SHP77 (cell line): Measurements from ENCODE around the gene TAAR5.
"Not testable (repeated sequence)": the region's sequence is repeated elsewhere in the genome, so short reads cannot be mapped to it uniquely, and the experiment has no call there.

Experiments
- DNase-seq, 2 experiments: peaks; one replicate each; lab custom pipeline; 2025; lab: John Stamatoyannopoulos, UW

The TAAR5 gene

DNA sequence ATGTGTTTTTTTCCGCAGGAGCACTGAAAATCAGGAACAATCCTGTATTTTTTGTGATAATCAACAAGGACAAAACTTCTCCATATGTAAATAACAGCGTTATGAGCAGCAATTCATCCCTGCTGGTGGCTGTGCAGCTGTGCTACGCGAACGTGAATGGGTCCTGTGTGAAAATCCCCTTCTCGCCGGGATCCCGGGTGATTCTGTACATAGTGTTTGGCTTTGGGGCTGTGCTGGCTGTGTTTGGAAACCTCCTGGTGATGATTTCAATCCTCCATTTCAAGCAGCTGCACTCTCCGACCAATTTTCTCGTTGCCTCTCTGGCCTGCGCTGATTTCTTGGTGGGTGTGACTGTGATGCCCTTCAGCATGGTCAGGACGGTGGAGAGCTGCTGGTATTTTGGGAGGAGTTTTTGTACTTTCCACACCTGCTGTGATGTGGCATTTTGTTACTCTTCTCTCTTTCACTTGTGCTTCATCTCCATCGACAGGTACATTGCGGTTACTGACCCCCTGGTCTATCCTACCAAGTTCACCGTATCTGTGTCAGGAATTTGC lies 19.2 kb downstream of the TAAR5 start, which contains the start of gene TAAR6:
Gene TAAR6, plus strand, starts transcription at position 102 of the 557 bp plus-strand sequence. Its CDS starts 0 bp downstream, at position 102.
- no peak for DNase-seq

DNA sequence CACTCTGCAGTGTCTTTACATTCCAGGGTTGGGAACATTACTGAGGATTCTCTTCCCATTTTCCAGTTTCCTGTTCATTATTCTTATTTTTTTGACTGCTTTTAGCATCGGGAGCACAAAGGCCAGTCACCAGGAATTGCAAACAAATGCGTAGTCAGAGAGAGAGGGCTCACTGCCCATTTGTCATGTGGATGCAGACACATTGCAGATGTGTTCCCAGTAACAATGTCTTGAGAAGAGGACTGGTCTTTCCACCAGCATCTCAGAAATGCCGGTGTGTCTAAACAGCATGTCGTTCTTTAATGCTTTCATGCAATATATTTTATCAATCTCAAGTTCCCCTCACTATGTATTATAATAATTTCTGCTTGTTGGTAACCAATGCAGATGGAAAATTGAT lies 20.4 kb downstream of the TAAR5 start:
- no peak for DNase-seq

DNA sequence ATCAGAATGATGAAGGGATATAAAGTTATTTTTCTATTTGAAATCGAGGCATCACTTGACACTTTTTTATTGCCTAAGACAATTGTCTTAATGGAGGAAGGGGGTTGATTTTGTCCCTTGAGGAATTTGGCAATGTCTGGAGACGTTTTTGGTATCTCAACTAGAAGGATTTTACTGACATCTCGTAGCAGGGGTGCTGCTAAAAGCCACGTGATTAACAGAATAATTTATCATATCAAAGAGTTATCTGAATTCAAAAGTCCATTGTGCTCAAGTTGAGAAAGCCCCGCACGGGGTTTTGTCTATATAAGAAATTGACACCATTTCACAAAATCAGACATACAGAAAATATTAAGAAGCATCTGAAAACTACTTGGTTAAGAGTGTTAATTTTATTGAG lies 20.9 kb downstream of the TAAR5 start:
- DNase-seq: no peak

DNA sequence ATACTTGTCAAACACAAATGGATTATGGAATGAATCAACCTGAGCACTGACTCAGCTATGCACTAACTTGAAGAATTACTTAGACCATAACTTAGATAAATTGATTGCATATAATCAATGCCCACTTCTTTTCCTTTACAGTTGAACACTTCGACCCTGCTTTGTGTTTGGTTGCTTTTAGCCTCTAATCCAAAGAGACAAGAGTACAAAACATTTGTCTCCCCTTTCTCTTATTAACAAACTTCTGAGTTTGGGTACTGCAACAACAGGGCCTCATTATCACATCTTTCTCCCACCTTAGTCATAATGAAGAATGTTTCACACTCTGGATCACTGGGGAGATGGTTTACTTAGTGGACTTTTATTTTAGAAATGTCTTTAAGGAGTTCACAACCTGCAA lies 22.0 kb downstream of the TAAR5 start:
- no peak for DNase-seq

DNA sequence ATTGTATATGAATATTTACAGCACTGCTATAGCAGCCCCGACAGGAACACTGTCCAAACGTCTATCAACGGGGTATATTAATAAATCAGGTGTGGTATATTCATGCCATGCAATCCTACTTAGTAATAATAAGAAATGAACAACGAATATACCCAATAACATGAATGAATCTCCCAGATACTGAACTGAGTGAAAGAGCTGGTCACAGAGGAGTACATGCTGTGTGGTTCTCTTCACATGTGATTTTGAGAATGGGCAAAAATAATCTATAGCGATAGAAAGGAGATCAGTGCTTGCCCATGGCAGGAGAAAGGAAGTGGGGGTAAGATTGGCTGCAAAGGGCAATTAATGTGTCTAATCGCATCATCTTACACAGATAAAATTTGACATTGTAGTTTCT lies 23.1 kb downstream of the TAAR5 start:
- DNase-seq: no peak

DNA sequence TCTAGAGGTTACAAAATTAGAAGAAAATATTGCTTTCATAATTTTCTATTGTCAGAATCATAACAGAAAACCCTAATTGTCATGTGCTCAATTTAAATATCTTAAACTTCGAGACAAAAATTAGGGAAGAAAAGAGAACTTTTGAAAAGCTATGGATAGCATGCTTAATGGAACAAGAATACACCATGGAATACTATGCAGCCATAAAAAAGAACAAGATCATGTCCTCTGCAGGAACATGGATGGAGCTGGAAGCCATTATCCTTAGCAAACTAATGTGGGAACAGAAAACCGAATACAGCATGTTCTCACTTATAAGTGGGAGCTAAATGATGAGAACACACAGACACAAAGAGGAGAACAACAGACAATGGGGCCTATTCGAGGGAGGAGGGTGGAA lies 29.5 kb downstream of the TAAR5 start:
- not testable (repeated sequence) for DNase-seq

DNA sequence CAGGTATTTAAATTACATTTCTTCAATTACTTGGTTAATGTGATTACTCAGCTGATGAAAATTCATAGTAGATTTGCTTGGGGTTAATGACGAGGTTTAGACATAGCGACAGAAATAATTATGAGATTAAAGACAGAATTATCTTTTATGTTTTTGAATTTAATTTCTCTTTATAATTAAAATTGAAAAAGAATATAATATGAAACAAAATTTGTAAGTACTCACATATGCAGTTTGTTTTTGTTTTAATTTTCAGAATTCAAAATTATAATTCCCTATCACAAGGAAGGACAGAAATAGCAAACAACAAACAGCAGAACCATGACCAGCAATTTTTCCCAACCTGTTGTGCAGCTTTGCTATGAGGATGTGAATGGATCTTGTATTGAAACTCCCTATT lies 37.2 kb downstream of the TAAR5 start, which contains the start of gene TAAR8:
Gene TAAR8, plus strand, starts transcription at position 301 of the 400 bp plus-strand sequence. Its CDS starts 21 bp downstream, at position 322.
- no peak for DNase-seq

DNA sequence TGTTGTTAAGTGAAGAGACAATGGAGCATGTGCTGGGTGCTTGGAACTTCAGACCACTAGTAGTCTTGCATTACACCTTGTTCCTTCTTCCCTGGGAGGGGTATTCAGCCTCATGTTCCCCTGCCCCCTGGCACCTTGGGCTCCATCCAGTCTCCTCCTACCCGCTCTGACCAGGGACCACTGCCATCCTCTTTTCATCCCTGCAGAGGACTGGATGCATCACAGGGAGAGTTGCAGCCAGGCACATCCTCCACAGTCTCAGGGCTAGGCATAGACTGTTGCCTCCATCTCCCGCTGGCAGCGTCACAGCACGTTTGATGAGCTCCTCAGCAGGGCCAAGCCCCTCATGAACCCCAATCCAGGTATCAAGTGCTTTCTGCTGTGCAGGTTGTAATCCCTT lies 38.3 kb downstream of the TAAR5 start:
- DNase-seq: no peak

DNA sequence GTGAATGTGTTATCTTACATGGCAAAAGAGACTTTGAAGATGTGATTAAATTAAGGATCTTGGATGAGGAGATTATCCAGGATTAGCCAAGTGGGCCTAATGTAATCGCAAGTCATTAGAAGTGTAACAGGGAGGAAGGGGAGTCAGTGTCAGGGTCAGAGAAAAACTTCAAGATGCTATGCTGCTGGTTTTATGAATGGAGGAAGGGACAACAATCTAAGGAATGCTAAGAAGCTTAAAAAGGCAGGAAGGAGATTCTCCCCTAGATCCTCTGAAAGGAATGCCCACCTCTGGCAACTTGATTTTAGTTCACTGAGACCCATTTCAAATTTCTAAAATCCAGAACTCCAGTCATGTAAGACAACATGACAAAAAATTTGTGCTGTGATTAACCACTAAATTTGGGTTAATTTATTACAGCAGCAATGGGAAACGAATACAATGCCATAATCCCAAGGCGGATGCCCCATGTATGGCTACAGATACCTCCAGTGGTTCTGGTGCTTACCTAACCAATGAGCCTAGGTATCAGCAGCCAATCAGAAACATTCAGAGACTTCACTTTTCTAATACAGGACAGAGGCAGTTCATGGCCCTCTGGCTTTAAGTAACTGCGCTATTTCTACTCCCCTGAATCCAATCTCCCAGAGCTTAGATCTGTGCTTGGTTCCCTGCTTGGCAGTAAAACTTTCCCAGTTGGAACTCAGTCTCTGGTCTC lies 40.6 kb downstream of the TAAR5 start:
- no peak for DNase-seq

DNA sequence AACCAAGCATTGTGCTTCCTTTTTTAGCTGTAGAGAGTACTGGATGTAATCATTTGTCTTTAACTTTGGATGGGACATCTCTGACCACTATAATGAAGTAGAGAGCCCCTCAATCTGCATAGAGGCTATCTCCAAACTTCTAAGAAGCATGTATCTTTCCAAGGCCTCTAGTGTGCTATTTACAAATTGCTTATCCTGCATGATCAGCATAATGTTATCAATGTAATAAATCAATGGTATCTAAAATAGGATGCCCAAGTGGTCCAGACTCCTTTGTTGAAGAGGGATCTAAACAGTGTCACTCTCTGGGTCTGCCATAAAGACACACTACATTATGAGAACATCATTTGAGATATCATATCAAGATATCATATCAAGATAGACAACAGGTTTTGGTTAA lies 44.7 kb downstream of the TAAR5 start:
- DNase-seq: no peak
